Body of pancreas (tissue), 4 donors: Measurements from ENCODE around the gene MACROH2A1. TPM values are rescaled to one million over a fixed set of nuclear protein-coding genes. Genes with fewer than 3 reads are reported as not detected.

Experiments used
- ATAC-seq: fragments of 150-250 bp; one replicate; pipeline ENCODE4 v1.9.1; 2016
- DNase-seq, 4 donors: peaks; one replicate each; pipeline ENCODE4 v3.0.0-alpha.2; 2019
- H3K27ac ChIP-seq, 4 donors: fragments of 200-600 bp; sonication (generic); 1 replicate in 3 of 4; 2 replicates in 1 of 4; pipeline versions ENCODE4 v1.5.1 to v1.6.1; 2016 to 2019; ENCODE audit warnings: mild to moderate bottlenecking in 1 of 4, mixed read lengths in 1 of 4, moderate library complexity in 1 of 4
- H3K27me3 ChIP-seq, 2 donors: fragments of 200-600 bp; sonication (generic); one replicate each; pipeline ENCODE4 v1.6.0; 2016; ENCODE audit warnings: mild to moderate bottlenecking in 1 of 2
- H3K36me3 ChIP-seq, 2 donors: fragments of 200-600 bp; sonication (generic); replicated peaks in 1 of 2; 2 replicates each; pipeline ENCODE4 v1.5.1; 2016; ENCODE audit warnings: low read depth in 2 of 2; ENCODE audit not compliant: insufficient read depth in 1 of 2
- H3K4me1 ChIP-seq: fragments of 200-600 bp; sonication (generic); one replicate; pipeline ENCODE4 v1.6.0; 2016
- H3K4me3 ChIP-seq, 2 donors: fragments of 200-600 bp; sonication (generic); 1 replicate in 1 of 2; 2 replicates in 1 of 2; pipeline ENCODE4 v1.5.1; 2016 to 2019
- H3K9me3 ChIP-seq, 3 donors: fragments of 200-600 bp; sonication (generic); 1 replicate in 2 of 3; 2 replicates in 1 of 3; pipeline ENCODE4 v1.5.1; 2016
- CTCF ChIP-seq, 7 experiments: fragments of 450-650 bp in 4 of 7; fragments of 200-600 bp in 3 of 7; sonication (generic) in 3 of 7; IDR thresholded peaks; one replicate each; pipeline ENCODE4 v1.5.1; 2016 to 2019; ENCODE audit warnings: antibody characterized with exemption in 7 of 7
- POLR2A ChIP-seq, 3 donors: fragments of 450-650 bp; IDR thresholded peaks; one replicate each; pipeline ENCODE4 v1.6.1; 2016; ENCODE audit warnings: antibody characterized with exemption in 3 of 3, mild to moderate bottlenecking in 2 of 3
- WGBS, 2 donors: methylation state at CpG; one replicate each; pipeline ENCODE4 v1.1.5; 2017; 5-methylcytosine and 5-hydroxymethylcytosine counted together
- intact Hi-C: fragments of 100-400 bp; cut with DNase I; formaldehyde crosslinking; loops from one replicate; pipeline ENCODE4 v1.15.1; 2023
- total RNA-seq, 2 donors: library from RNA; depleted of rRNA; stranded (reverse); fragments of >200 nt; gene quantifications; one replicate each; pipeline ENCODE4 v1.1.0, GENCODE V29; 2016

Gene MACROH2A1
- total RNA-seq, 2 donors from 2014 or later = 78.9 to 142 TPM

GRCh38 chr5:135356522-135357318 is 42.3 kb downstream of the MACROH2A1 start:
- TF ChIP-seq CTCF (IDR thresholded peaks at IDR 0.05) (no peak), POLR2A (IDR thresholded peaks at IDR 0.05) (no peak)
- H3K36me3 ChIP-seq = peaks cover 0 to 3% of the 10 kb centered on the region in 2 donors
- H3K4me1 ChIP-seq = no peaks in the 10 kb centered on the region
- no peaks in the 10 kb centered on the region for H3K27me3 ChIP-seq
- no peak overlapping the region for H3K4me3 ChIP-seq
- 70 to 72% methylated on average over 4 to 6 of the region's 6 CpGs for WGBS, 2 donors
- ATAC-seq (peak; percentile 66), DNase-seq (peak; percentile 32 to 57 (median 46))
- H3K27ac ChIP-seq = no peak overlapping the region
- no peaks in the 10 kb centered on the region for H3K9me3 ChIP-seq
- intact Hi-C loops = no loop called here

DNA sequence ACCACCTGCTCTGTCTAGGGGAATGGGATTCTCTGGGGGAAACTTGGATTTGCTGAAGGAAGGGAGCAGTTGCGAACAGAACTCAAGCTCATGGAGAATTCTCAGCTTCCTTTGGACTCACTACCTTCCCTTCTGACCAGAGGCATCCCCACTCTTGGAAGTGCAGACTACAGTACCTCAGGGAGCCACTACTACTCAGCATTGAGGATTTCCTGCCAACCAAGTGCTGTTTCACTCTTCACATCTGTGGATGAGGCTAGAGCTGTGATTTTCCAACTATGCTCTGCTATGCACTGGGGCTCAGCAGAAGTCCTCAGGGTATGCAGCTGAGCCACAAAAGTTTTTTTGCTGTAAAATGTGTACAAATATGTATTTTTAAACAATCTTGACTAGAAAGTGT is 43.9 kb downstream of the MACROH2A1 start:
- no peak for TF ChIP-seq CTCF (IDR thresholded peaks at IDR 0.05)
- TF ChIP-seq POLR2A (IDR thresholded peaks at IDR 0.05) = no peak
- Histone ChIP-seq H3K9me3 (no peaks in the 10 kb centered on the region), H3K4me1 (no peaks in the 10 kb centered on the region), H3K27me3 (no peaks in the 10 kb centered on the region), H3K27ac (no peak overlapping the region), H3K4me3 (no peak overlapping the region), H3K36me3 (peaks cover 0 to 8% of the 10 kb centered on the region in 2 donors)
- intact Hi-C loops = no loop called here
- DNase-seq = no peak
- 93 to 100% methylated on average over 1 of the region's 1 CpG for WGBS, 2 donors
- ATAC-seq = no peak

DNA sequence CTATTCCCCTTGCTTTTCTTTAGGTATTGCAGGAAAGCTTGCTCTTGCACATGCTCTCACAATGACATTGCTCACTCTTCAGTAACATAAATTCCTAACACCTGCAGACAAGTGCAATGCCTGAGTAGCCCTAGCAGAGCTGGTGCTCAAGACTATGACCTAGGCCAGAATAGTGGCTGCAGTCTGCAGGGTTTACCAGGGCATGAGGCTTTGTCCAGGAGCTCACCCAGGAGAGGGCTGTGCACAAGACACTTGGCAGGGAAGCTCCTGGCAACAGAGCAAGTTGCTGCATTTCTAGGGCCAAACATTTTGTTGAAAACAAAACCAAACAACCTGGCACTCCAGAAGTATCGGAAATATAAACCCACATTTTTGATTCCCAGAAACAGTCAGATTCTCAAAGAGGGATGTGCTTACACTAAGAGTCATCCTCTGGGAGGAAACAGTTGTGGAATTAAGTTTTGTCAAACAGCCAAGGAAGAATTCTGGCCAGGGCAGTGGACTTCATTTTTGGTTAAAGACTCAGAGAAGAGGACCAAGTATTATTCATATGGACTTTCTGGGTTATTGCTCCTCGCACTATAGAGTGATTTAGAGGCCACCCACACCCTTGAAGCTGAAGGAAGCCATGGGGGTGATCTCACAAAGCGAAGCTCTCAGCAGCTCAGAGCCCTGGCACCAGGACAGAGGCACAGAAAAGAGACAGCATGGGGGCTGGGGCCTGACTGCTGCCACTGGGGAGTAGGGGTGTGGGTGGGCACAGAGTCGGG is 44.9 kb downstream of the MACROH2A1 start:
- no peaks in the 10 kb centered on the region for H3K9me3 ChIP-seq
- intact Hi-C loops = no loop called here
- H3K27me3 ChIP-seq = no peaks in the 10 kb centered on the region
- H3K4me1 ChIP-seq = no peaks in the 10 kb centered on the region
- H3K4me3 ChIP-seq = no peak overlapping the region
- peaks cover 0 to 7% of the 10 kb centered on the region in 2 donors for H3K36me3 ChIP-seq
- no peak overlapping the region for H3K27ac ChIP-seq
- no peak for TF ChIP-seq CTCF (IDR thresholded peaks at IDR 0.05)
- TF ChIP-seq POLR2A (IDR thresholded peaks at IDR 0.05) = no peak
- DNase-seq = no peak
- WGBS, 2 donors = 84 to 89% methylated on average over 4 of the region's 4 CpGs
- no peak for ATAC-seq

GRCh38 chr5:135350536-135350935 is 48.5 kb downstream of the MACROH2A1 start:
- WGBS, 2 donors = 85 to 91% methylated on average over 5 to 10 of the region's 10 CpGs
- no peak for TF ChIP-seq CTCF (IDR thresholded peaks at IDR 0.05)
- no peak for TF ChIP-seq POLR2A (IDR thresholded peaks at IDR 0.05)
- no peaks in the 10 kb centered on the region for H3K4me1 ChIP-seq
- H3K27me3 ChIP-seq = no peaks in the 10 kb centered on the region
- intact Hi-C loops = no loop called here
- peaks cover 0 to 7% of the 10 kb centered on the region in 2 donors for H3K36me3 ChIP-seq
- no peaks in the 10 kb centered on the region for H3K9me3 ChIP-seq
- H3K27ac ChIP-seq = no peak overlapping the region
- no peak for ATAC-seq
- H3K4me3 ChIP-seq = no peak overlapping the region
- DNase-seq = no peak
